Activated naive CD4-positive, alpha-beta T cell treated with anti-CD3 and anti-CD28 coated beads, Interleukin-2, amount 10 ng/mL, durations not matched to agents 5 hours and 36 hours (primary cell): ENCODE measurements around the gene ZFP36L1. TPM values are rescaled to one million over a fixed set of nuclear protein-coding genes. Genes with fewer than 3 reads are reported as not detected.

Experiments
- total RNA-seq, 2 experiments: library from RNA; stranded (reverse); gene quantifications; one replicate each; pipeline ENCODE4 v1.2.3, GENCODE V29; 2021

Gene ZFP36L1
- total RNA-seq: 10 to 100 TPM; 91.7 to 93.3 TPM

GRCh38 chr14:68792979-68793733 is at the start of gene ZFP36L1:
Gene ZFP36L1, minus strand, starts transcription at chr14:68793067. Its CDS starts 129 bp downstream, at chr14:68792938.

Other genes starting within 250 kb of the ZFP36L1 start
- 10 to 100 TPM; 62.8 TPM for gene ACTN1, start 186.2 kb upstream of the ZFP36L1 start, total RNA-seq